GM19324 (cell line): ENCODE data around the gene NECTIN1.

Experiments
- ATAC-seq: cut with Tn5 transposase; IDR thresholded peaks from one replicate; pipeline ENCODE4 v1.9.1; 2021; ENCODE audit warnings: mild to moderate bottlenecking, moderate library complexity; ENCODE audit not compliant: unreplicated experiment, low FRiP score

NECTIN1 gene

DNA sequence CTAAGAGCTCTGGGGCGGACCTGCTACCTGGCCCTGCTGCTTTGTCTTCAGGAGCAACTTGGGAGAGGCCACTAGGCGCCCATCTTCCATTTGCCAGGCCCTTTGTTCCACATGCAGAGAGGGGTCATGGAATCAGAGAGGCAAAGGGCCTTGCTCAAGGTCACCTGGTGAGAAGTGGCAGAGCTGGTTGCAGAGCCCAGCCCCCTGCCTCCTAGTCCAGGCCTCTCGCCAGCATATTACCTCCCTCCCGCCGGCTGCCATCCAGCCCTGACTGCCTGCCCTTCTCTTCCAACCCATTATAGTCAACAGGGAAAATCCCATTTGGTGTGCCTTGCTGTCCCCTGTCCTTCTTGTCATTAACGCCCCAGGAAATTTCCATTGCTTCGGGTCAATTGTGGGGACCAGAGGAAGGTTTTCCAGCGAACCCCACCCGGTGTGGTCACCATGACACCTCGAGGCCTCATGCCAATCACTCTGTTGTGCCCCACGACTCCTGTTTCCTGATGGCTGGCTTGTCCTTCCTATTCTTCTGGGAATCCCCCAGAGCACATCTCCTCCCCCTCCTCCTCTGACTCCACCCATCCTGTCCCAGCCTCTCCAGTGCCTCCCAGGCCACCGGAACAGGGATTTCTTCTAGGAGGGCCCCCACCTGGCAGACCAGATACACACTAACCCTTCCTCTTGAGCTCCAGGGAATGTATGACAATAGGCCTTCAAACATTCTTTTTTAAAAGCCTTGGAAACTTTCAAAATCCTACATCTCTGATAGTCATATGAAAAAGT, 77.0 kb downstream of the NECTIN1 start:
- ATAC-seq: no peak

DNA sequence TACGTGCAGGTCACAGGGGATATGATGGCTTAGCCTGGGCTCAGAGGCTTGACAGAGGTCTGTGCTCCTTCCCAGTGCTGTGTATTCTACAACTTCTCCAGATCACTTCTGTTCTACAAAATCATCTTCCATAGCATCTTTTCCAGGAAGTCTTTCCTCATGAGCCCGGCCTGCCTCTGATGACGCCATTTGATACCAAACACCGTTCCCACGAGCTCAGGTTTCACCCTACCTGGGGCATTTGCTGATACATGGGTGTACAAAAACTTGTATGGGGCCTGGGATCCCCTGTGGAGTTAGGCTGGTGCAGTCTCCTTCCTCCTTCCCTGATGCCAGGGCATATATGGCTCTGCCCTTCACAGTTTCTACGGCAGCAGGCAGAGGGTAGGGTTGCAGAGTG, 78.7 kb downstream of the NECTIN1 start:
- no peak for ATAC-seq

- ATAC-seq: no peak
Observed at GRCh38 chr11:119647254-119647653, 81.7 kb downstream of the NECTIN1 start.

- no peak for ATAC-seq
Observed at GRCh38 chr11:119645018-119645417, 84.0 kb downstream of the NECTIN1 start.

- no peak for ATAC-seq
Observed at GRCh38 chr11:119644502-119644901, 84.5 kb downstream of the NECTIN1 start.

DNA sequence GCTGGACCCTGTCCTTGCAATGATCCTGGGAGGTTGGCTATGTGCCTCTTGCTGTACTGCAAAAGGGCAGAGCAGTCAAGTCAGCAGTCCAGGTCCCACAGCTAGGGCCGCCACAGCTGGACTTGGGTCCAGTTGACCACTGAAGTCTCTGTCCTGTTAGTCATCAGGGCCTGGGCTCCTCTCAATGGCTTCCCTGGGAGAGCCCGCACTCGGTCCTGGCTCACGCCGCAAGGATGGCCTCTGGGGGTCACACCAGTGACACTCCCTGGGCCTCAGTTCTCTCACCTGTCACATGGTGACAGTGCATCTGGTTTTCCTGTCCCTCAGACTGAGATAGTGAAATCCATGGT, 85.1 kb downstream of the NECTIN1 start:
- ATAC-seq: no peak

DNA sequence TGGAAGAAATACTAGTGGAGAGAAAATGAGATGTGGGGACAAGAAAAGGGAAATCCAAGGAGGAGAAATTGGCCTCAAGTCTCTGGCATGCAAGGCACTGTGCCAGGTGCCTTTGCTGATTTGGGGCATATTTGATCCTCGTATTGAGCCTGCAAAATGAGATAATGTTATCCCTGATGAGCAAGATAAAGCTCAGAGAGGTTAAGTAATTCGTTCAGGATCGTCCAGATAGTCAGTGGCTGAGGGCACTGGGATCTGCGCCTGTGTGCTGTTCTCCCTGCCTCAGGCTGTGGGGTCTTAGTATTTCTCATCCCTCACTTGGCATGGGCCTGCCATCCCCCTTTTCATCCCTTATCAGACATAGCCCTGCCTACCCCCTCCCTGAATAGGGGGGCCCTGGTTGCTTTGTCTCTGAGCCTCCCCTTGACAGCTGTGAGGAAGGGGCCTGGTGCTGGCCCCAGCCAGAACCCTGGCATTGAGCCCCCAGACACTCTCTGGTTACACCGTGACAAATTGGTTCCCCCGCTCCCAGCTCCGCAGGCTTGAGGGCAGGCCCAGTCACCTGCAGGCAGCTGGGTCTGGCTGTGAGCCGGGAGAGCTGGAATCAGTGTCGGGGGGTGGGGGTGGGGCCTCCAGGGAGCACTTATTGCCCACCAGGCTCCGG, 85.7 kb downstream of the NECTIN1 start:
- ATAC-seq: no peak

DNA sequence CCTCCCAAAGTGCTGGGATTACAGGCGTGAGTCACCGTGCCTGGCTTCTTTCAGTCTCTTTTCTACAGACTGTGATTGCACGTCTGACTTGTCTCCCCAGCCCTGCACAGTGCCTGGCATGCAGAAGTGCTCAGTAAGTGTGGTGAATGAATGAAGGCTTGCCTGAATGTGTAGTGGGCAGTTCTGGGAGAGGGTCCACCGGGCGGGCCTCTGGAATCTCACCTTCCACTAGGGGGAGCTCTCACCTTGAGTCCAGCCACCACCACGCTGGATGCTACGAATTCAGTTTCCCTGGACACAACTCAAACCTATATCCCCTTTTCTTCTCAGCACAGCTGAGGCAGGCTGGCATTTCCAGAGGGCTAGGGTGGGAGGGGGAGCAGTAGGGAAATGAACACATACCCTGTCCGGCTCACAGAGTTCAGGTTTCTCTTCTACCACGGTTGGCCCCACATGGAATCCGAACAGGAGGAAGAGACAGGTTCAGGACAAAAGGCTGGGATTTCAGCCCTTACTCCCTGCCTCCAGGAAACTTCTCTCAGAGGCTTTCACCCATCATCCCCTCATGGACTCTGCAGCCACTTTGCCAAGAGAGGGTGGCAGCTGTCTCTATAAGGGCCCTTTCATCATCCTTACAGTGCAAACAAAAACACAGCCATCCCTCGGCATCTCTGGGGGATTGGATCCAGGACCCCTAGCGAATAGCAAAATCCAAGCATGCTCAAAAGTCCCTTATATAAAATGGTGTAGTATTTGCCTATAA, 86.8 kb downstream of the NECTIN1 start:
- ATAC-seq: no peak

DNA sequence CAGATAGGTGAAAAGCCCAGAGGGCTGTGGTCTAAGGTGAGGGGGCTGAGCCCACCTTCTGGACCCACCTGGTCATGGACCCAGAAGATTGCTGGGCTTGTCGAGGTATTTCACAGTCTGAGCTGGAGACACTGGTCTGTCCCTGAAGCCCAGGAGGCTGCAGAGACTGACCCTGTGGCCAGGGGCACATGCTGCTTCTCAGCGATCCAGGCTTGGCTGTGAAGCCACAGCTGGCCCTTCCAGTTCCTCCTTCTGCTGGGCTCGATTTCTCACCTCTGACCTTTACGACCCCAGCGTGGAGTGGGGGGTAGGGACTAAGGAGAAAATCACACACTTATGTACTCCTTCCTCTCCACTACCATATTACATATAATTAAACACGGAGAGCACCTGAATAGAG, 88.5 kb downstream of the NECTIN1 start:
- ATAC-seq: no peak

DNA sequence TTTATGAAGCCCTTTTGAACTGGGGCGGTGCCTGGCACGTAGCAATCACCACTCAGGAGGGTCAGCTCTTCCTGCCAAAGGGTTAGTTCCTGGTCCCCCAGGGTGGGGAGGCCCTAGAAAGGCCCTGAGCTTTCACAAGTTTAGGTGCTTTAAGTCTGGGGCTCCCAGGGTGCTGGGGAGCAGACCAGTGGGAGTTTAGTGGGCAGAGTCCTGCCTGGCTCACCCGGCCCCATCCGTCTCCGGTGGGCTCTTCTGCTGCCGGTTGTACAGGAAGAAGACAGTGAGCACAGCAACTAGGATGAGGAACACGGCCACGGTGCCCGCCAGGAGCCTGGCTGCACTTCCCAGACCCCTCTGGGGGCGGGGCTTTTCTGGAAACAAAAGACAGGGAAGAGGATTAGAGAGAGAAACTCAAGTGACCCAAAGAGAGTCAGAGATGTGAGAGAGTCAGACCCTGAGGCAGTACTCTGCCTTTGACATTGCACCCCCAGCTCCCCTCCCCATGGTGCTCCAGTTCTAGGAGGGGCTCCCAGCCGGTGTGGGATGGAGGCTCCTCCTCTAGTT, 89.3 kb downstream of the NECTIN1 start:
- no peak for ATAC-seq

DNA sequence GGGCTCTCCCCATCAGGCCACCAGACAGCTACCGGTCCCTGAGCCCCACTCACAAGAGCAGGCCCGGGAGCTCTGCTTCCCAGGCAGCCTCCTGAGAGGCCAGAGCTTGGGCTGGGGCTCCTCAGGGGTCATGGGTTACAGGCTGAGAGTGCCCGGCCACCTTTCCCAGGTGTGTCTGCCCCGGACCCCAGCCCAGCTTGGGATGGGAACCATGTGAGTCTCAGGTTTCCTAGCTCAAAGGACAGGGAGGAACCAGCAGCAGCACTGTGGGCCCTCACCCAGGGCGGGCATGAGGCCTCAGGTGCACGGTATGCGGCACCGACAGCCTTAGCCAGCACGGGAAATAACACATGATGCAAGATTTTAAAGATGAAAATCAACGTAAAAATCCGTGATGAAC, 90.1 kb downstream of the NECTIN1 start:
- ATAC-seq: no peak

GRCh38 chr11:119637481-119637880, 91.5 kb downstream of the NECTIN1 start:
- ATAC-seq: no peak

DNA sequence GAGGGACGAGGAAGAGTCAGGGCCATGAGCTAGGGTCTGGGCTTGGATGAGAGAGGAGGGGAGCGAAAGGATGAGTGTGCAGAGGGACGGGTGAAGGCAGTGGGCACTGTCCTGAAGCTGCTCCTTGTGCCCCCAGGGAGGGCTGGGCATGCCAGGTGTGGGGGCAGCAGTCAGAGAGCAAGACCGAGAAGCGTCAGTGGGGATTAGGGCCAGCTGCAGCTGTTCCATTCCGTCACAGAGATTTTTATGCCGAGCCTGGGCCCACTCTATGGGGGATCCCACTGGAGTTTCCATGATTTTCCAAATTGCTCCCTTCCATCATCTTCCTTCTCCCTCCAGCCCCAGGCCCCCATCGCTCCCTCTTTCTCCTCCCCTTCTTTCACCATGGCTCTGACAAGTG, 93.2 kb downstream of the NECTIN1 start:
- no peak for ATAC-seq

DNA sequence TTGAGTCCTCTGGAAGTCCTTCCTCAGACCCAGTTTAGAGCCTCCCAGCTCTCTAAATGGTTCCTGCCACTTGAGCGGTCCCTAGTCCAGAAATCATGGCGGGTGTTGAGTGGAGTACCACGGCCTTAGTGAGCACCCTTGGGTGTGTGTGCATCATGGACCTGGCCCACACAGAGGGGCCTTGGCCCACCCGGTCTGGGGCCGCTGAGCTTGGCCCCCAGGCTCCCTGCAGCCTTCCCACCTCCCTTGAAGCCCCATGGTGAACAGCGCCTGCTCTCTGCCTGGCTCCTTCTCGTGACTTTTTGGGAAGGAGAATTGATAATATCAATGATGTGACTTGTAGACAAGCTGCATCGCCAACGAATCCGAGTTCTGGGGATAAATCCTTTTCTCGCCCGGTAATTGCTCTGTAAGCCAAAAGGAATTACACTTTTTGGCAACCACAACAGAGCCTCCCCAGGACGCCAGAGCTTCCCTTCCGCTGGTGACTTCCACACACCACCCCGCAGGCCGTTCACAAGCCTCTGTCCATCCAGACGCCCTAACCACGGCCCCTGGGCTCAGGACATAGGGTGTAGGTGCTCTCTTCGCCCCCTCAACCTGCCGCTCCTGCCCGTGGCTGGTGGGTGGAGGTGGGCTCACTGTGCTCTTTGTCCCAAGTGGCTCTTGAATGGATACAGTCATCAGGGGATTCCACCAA, 93.8 kb downstream of the NECTIN1 start:
- ATAC-seq: no peak

DNA sequence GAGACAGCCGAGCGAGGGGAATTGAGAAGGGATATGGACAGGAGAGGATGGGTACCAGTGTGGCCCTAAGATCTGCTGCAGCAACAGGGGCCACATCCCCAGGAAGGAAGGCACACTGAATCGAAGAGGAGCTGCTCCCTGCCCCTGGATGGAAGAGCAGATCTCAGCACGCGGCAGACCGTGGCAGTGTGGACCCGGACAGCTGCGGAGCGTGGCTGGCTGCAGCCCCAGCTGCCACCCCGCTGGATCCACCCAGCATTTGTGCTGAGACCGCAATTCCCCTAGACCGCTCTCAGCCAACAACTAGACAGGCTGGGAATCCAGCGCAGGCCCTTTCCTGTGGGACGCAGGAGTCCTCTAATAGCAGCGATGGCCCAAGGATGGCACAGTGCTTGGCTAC, 94.7 kb downstream of the NECTIN1 start:
- no peak for ATAC-seq

DNA sequence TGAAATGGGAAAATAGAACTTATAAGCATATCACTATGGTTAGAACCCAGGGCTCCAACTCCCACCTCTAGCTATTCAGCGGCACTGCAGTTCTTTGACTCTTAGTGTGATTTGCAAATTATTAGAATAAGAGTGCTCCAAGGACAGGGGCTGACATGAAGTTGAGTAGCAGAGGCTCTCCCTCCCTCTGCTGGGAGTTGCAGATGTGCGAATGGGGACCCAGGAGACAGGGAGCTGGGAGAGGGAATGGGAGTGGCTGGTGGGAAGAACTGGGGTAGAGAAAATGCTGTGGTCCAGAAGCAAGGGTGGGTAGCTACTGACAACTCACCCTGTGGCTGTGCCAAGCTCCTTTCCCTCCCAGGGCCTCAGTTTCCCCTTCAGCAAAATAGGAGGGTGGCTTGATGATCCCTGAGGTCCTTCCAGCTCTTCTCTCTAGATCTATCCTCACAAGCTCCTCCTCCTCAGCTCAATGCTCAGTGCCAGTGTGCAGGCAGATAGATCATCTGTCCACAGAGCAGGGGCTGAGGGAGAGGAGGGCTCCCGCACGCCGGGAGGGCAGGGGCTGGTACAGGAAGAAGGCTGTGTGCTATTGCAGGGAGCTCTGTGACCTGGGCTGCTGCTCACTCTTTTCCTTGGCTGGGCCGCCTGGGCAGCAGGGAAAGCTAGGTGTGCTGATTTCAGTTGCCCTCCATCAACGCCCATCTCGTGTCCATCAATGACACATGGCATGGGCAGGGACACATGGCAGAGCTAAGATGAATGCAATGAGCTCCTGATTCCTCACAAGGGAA, 99.0 kb downstream of the NECTIN1 start:
- ATAC-seq: no peak

DNA sequence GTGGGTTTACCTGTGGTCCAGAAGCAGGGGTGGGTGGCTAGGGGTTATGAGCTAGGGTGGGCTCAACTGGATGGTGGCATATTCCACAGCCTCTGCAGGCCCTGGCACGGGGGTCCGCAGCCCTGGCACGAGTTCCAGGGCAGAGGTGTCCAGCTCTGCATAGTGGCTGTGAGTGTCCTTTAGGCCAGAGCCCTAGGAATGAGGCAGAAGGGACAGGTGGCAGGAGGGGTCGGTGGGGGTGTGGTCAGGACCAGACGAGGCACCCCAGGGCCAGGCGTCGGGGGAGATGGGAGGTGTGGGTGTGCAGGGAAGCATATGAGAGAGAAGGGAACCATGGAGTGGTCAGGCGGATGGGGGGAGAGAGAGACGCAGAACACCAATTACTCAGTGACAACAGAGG, 99.9 kb downstream of the NECTIN1 start:
- ATAC-seq: no peak

DNA sequence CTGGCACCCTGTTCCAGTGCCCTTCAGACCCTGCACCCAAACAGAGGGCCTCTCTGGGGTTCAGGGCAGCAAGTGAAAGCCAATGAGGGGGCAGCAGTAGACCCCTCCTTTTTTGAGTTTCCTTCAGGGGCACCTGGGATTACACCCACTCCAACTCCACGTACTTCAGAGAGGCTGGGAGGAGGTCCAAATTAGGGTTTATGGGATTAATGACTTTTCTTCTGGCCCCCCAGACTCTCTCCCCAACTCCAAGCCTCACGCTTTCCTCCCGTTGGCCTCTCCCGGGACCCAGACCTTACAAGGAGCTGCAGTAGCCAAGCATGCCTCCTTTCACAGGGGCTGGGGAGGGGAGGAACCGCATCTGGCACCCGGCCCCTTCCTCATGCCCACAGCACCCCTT, 101.7 kb downstream of the NECTIN1 start:
- ATAC-seq: no peak

DNA sequence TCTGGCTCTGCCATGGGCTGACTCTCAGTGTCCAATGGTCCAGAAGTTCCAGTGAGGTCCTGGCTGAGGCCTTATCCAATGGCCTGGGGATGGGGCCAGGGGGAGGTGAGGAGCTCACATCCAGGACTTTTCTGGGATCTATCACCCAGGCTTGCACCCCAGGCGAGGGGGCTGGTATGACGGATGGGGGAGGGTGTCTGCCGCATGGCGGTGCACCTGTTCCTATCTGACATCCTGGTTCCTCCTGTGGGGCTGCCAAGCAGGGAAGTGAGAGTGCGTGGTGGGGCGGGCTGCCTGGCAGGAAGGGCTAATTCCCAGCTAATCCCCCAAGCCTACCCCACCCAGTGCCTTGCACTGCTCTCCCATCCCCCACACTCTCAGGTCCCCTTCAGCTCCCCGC, 102.1 kb downstream of the NECTIN1 start:
- no peak for ATAC-seq
